AG09309 (cell line): ENCODE measurements around the gene MRAP2.

ENCODE experiments used
- DNase-seq: peaks from one replicate; pipeline ENCODE4 v3.0.0-alpha.2; 2010; ENCODE audit warnings: low read depth
- H3K4me3 ChIP-seq: 2 replicates; pipeline ENCODE4 v1.5.1; 2011; ENCODE audit warnings: mild to moderate bottlenecking, low read depth, low read length, moderate library complexity; ENCODE audit not compliant: control insufficient read depth
- TF ChIP-seq, protein P1 (sequence below): IDR thresholded peaks from 2 replicates; pipeline ENCODE4 v1.5.1; 2011; ENCODE audit warnings: mild to moderate bottlenecking, low read depth, low read length, inconsistent platforms; ENCODE audit not compliant: insufficient read depth, control insufficient read depth; ENCODE audit errors: missing control alignments

Gene MRAP2

GRCh38 chr6:84046755-84047154 is 13.2 kb downstream of the MRAP2 start:
- TF ChIP-seq, protein P1, sequence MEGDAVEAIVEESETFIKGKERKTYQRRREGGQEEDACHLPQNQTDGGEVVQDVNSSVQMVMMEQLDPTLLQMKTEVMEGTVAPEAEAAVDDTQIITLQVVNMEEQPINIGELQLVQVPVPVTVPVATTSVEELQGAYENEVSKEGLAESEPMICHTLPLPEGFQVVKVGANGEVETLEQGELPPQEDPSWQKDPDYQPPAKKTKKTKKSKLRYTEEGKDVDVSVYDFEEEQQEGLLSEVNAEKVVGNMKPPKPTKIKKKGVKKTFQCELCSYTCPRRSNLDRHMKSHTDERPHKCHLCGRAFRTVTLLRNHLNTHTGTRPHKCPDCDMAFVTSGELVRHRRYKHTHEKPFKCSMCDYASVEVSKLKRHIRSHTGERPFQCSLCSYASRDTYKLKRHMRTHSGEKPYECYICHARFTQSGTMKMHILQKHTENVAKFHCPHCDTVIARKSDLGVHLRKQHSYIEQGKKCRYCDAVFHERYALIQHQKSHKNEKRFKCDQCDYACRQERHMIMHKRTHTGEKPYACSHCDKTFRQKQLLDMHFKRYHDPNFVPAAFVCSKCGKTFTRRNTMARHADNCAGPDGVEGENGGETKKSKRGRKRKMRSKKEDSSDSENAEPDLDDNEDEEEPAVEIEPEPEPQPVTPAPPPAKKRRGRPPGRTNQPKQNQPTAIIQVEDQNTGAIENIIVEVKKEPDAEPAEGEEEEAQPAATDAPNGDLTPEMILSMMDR = no peak
- DNase-seq = no peak
- no peak overlapping the region for H3K4me3 ChIP-seq

- no peak overlapping the region for H3K4me3 ChIP-seq
- TF ChIP-seq, protein P1 = no peak
- no peak for DNase-seq
Observed at GRCh38 chr6:84048588-84048987, 15.0 kb downstream of the MRAP2 start.

- TF ChIP-seq, protein P1 = no peak
- no peak for DNase-seq
- H3K4me3 ChIP-seq = no peak overlapping the region
Observed at GRCh38 chr6:84050408-84050807, 16.8 kb downstream of the MRAP2 start.

GRCh38 chr6:84052204-84052882 is 18.8 kb downstream of the MRAP2 start:
- TF ChIP-seq, protein P1 = peak; percentile 22

GRCh38 chr6:84052883-84053241 is 19.3 kb downstream of the MRAP2 start:
- DNase-seq = no peak
- TF ChIP-seq, protein P1 = no peak
- no peak overlapping the region for H3K4me3 ChIP-seq

More at GRCh38 chr6:84052204-84052882, 18.8 kb downstream of the MRAP2 start:
- H3K4me3 ChIP-seq = peak overlapping the region; percentile 30
- DNase-seq = peak; percentile 21

DNA sequence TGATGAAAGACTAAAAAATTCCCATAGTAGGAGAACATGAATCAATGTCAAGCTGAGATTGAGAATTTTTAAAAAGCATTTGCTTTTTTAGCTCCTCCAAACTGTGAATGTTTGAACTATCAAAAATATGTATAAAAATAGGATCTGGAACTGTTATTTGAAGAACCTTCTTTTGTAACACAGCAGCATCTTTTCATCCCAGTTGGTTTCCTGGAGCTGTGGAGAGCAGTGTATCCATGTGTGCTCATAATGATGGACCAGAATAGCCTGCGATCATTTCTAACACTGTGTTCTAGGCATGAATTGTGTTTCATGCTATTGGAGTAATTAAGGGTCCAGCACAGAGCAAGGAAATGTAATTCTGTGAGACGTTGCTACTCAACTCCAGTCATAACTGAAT is 22.1 kb downstream of the MRAP2 start:
- H3K4me3 ChIP-seq = no peak overlapping the region
- DNase-seq = no peak
- TF ChIP-seq, protein P1 = no peak

DNA sequence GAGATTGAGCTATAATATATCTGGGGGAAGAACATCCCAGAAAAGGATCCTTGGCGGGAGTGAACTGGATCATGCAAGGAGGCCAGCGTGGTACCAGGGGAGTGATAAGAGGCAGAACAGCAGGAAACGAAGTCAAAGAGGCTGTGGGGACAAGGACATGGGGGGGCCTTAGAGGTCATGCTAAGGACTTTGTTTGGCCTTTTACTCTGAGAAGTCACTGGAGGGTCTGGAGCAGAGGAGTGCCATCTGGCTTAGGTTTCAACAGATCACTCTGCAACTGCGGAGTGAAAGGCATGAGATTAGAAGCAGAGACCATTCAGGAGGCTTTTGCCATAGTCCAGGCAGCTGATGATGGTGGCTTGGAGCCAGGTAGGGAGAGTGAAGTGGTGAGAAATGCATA is 24.3 kb downstream of the MRAP2 start:
- no peak overlapping the region for H3K4me3 ChIP-seq
- no peak for DNase-seq

More for the DNA sequence above, 24.3 kb downstream of the MRAP2 start:
- TF ChIP-seq, protein P1 = no peak
